Endothelial cell of umbilical vein (primary cell): ENCODE results near the gene CLTC. TPM values are rescaled to one million over a fixed set of nuclear protein-coding genes. Genes with fewer than 3 reads are reported as not detected.

Experiments used
- BruUV-seq: library from RNA; stranded (reverse); fragments of 400-500 nt; replicated peaks from 2 replicates; lab custom pipeline; 2021; lab: Mats Ljungman, UMichigan
- CTCF ChIA-PET: fragments of 300-600, 350-600 bp; sonication (Branson Sonifier 250); formaldehyde crosslinking; loops from one replicate; lab custom pipeline; 2021; ENCODE audit warnings: antibody characterized with exemption, inconsistent platforms; lab: Charles Lee
- POLR2A ChIA-PET: fragments of 300-600, 350-600 bp; sonication (Branson Sonifier 250); formaldehyde crosslinking; loops from one replicate; lab custom pipeline; 2021; ENCODE audit warnings: antibody characterized with exemption, inconsistent platforms; lab: Charles Lee
- DNase-seq: peaks from one replicate; pipeline ENCODE4 v3.0.0-alpha.2; 2011; ENCODE audit warnings: low read depth, low spot score
- FAIRE-seq: peaks from 2 replicates; lab custom pipeline; 2011; peaks lifted over from hg19 to GRCh38; lab: Jason Lieb, UNC
- H2AFZ ChIP-seq: 2 replicates; pipeline ENCODE4 v1.6.0; 2012; ENCODE audit warnings: low read depth, low read length, control low read depth, inconsistent platforms
- H3K27ac ChIP-seq: 2 replicates; pipeline ENCODE4 v1.5.1; 2011; ENCODE audit warnings: low read depth, mild to moderate bottlenecking, control low read depth, low read length, moderate library complexity; ENCODE audit not compliant: insufficient read depth
- H3K27me3 ChIP-seq, 2 experiments: 2 replicates each; pipeline versions ENCODE4 v1.6.0 to v1.6.1; 2011; ENCODE audit warnings: low read length in 2 of 2, mixed read lengths in 1 of 2; ENCODE audit not compliant: control insufficient read depth in 2 of 2, insufficient read depth in 2 of 2
- H3K36me3 ChIP-seq, 2 experiments: 2 replicates in 1 of 2; 3 replicates in 1 of 2; pipeline ENCODE4 v1.5.1; 2011; ENCODE audit warnings: low read length in 2 of 2, mild to moderate bottlenecking in 1 of 2, moderate library complexity in 1 of 2; ENCODE audit not compliant: control insufficient read depth in 2 of 2, insufficient read depth in 2 of 2; ENCODE audit errors: extremely low read depth in 1 of 2
- H3K4me1 ChIP-seq: 3 replicates; pipeline ENCODE4 v1.5.1; 2011; ENCODE audit warnings: mild to moderate bottlenecking, low read length; ENCODE audit not compliant: control insufficient read depth, insufficient read depth; ENCODE audit errors: extremely low read depth
- H3K4me2 ChIP-seq: 2 replicates; pipeline ENCODE4 v1.6.1; 2011; ENCODE audit warnings: low read length, control low read depth, mixed read lengths; ENCODE audit not compliant: insufficient read depth
- H3K4me3 ChIP-seq, 3 experiments: fragments of 200-600 bp in 1 of 3; sonication (generic), shearing (Covaris generic) in 1 of 3; replicated peaks in 1 of 3; 2 replicates each; pipeline ENCODE4 v1.5.1; 2011 to 2016; ENCODE audit warnings: control low read depth in 3 of 3, low read length in 3 of 3, mild to moderate bottlenecking in 2 of 3, inconsistent platforms in 1 of 3, low read depth in 1 of 3, moderate library complexity in 1 of 3; ENCODE audit not compliant: insufficient read depth in 1 of 3
- H3K79me2 ChIP-seq: 2 replicates; pipeline ENCODE4 v1.6.0; 2012; ENCODE audit warnings: low read length, inconsistent platforms; ENCODE audit not compliant: control insufficient read depth, insufficient read depth
- H3K9ac ChIP-seq: replicated peaks from 2 replicates; pipeline ENCODE3; 2011; ENCODE audit warnings: low read length, control low read depth; ENCODE audit not compliant: insufficient read depth; ENCODE audit errors: extremely low read depth
- H3K9me1 ChIP-seq: replicated peaks from 3 replicates; pipeline ENCODE4 v1.6.0; 2011; ENCODE audit warnings: mild to moderate bottlenecking, low read length; ENCODE audit not compliant: control insufficient read depth, insufficient read depth; ENCODE audit errors: extremely low read depth
- H3K9me3 ChIP-seq: replicated peaks from 2 replicates; pipeline ENCODE4 v1.5.1; 2012; ENCODE audit warnings: low read length, inconsistent platforms; ENCODE audit not compliant: control insufficient read depth, insufficient read depth
- H4K20me1 ChIP-seq: replicated peaks from 2 replicates; pipeline ENCODE3; 2011; ENCODE audit warnings: mild to moderate bottlenecking, low read length; ENCODE audit not compliant: control insufficient read depth, insufficient read depth; ENCODE audit errors: extremely low read depth
- EZH2 ChIP-seq: IDR thresholded peaks from 2 replicates; pipeline ENCODE4 v1.6.1; 2012; ENCODE audit warnings: borderline replicate concordance, low read depth, mild to moderate bottlenecking, moderate library complexity, low read length, inconsistent platforms; ENCODE audit not compliant: severe bottlenecking
- FOS ChIP-seq: IDR thresholded peaks from 2 replicates; pipeline ENCODE4 v1.6.1; 2011; ENCODE audit warnings: mild to moderate bottlenecking, low read length, moderate library complexity, borderline replicate concordance; ENCODE audit not compliant: insufficient read depth
- GATA2 ChIP-seq: IDR thresholded peaks from 2 replicates; pipeline ENCODE4 v1.7.0; 2011; ENCODE audit warnings: low read depth, mild to moderate bottlenecking, moderate library complexity, mixed read lengths, low read length; ENCODE audit not compliant: insufficient read length, insufficient read depth
- JUN ChIP-seq: IDR thresholded peaks from 2 replicates; pipeline ENCODE4 v1.6.1; 2011; ENCODE audit warnings: borderline replicate concordance, low read depth; ENCODE audit not compliant: insufficient read length, insufficient read depth
- MYC ChIP-seq: IDR thresholded peaks from one replicate; pipeline ENCODE4 v1.6.1; 2011; ENCODE audit warnings: mild to moderate bottlenecking, low read depth, low read length
- POLR2A ChIP-seq: IDR thresholded peaks from 2 replicates; pipeline ENCODE4 v1.6.1; 2012; ENCODE audit warnings: low read depth, mild to moderate bottlenecking, control low read depth, low read length
- POLR2AphosphoS5 ChIP-seq: IDR thresholded peaks from 2 replicates; pipeline ENCODE4 v1.6.1; 2012; ENCODE audit warnings: low read depth, mild to moderate bottlenecking, control low read depth, low read length, moderate library complexity; ENCODE audit not compliant: insufficient read depth
- dilution Hi-C: fragments of 300-500 bp; cut with MboI; formaldehyde crosslinking; loops from one replicate; pipeline ENCODE4 v1.15.0; 2019; ENCODE audit warnings: low sequenced_read_pairs; ENCODE audit not compliant: extremely low pct_ligation_motif_present
- intact Hi-C: fragments of 100-400 bp; cut with micrococcal nuclease; formaldehyde crosslinking; loops from one replicate; pipeline ENCODE4 v1.10.0; 2022
- polyA plus RNA-seq, 4 experiments: library from polyadenylated mRNA; depleted of rRNA in 3 of 4; stranded (reverse) in 3 of 4; unstranded in 1 of 4; fragments of >200 nt; gene quantifications; 2 replicates each; pipeline versions ENCODE4 v1.2.1 to v1.2.3, GENCODE V29; 2011 to 2012; ENCODE audit warnings: missing spikeins in 1 of 4
- total RNA-seq: library from RNA; stranded (reverse); gene quantifications from 2 replicates; pipeline ENCODE4 v1.2.3, GENCODE V29; 2021
- TF ChIP-seq, protein P1 (sequence below): IDR thresholded peaks from 2 replicates; pipeline ENCODE4 v1.6.1; 2011; ENCODE audit not compliant: insufficient read depth, insufficient read length
- TF ChIP-seq, protein P2 (sequence below), 2 donors: IDR thresholded peaks; 1 replicate in 1 of 2; 2 replicates in 1 of 2; pipeline ENCODE4 v1.5.1; 2011; ENCODE audit warnings: low read length in 2 of 2, mild to moderate bottlenecking in 2 of 2, moderate library complexity in 2 of 2, control low read depth in 1 of 2, inconsistent platforms in 1 of 2, low read depth in 1 of 2; ENCODE audit not compliant: insufficient read depth in 1 of 2; ENCODE audit errors: extremely low read depth in 1 of 2

CLTC gene
- total and polyA plus RNA-seq, 2 donors (not counting 3 experiments of a cell fraction or from before 2014, with no cell fraction given): 164 to 326 TPM

GRCh38 chr17:59617156-59617732 is 2.5 kb upstream of the CLTC start:
- Histone ChIP-seq H3K79me2 (peaks cover 32% of the 10 kb centered on the region), H4K20me1 (peaks cover 5% of the 10 kb centered on the region), H3K27me3 (no peaks in the 10 kb centered on the region), H2AFZ (no peak overlapping the region), H3K9ac (no peak overlapping the region), H3K9me1 (no peaks in the 10 kb centered on the region), H3K27ac (no peak overlapping the region), H3K4me2 (no peak overlapping the region), H3K4me3 (no peak overlapping the region), H3K4me1 (peaks cover 25% of the 10 kb centered on the region), H3K9me3 (no peaks in the 10 kb centered on the region), H3K36me3 (no peaks in the 10 kb centered on the region)
- TF ChIP-seq, protein P1, sequence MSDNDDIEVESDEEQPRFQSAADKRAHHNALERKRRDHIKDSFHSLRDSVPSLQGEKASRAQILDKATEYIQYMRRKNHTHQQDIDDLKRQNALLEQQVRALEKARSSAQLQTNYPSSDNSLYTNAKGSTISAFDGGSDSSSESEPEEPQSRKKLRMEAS: no peak
- no peak for TF ChIP-seq POLR2AphosphoS5
- TF ChIP-seq, protein P2, sequence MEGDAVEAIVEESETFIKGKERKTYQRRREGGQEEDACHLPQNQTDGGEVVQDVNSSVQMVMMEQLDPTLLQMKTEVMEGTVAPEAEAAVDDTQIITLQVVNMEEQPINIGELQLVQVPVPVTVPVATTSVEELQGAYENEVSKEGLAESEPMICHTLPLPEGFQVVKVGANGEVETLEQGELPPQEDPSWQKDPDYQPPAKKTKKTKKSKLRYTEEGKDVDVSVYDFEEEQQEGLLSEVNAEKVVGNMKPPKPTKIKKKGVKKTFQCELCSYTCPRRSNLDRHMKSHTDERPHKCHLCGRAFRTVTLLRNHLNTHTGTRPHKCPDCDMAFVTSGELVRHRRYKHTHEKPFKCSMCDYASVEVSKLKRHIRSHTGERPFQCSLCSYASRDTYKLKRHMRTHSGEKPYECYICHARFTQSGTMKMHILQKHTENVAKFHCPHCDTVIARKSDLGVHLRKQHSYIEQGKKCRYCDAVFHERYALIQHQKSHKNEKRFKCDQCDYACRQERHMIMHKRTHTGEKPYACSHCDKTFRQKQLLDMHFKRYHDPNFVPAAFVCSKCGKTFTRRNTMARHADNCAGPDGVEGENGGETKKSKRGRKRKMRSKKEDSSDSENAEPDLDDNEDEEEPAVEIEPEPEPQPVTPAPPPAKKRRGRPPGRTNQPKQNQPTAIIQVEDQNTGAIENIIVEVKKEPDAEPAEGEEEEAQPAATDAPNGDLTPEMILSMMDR (IDR thresholded peaks at IDR 0.05; ENCODE audit: extremely low read depth in 1 of 2, insufficient read depth in 1 of 2, low read depth in 1 of 2, low read length in 2 of 2): no peak
- TF ChIP-seq FOS: no peak
- TF ChIP-seq MYC: no peak
- no peak for TF ChIP-seq POLR2A
- TF ChIP-seq EZH2: no peak
- TF ChIP-seq JUN: no peak
- no peak for TF ChIP-seq GATA2
- BruUV-seq: no TSS peak
- DNase-seq (no peak), FAIRE-seq (no peak)
- POLR2A ChIA-PET: interaction anchor here (0.5 to 0.7 kb wide), 2 partner anchors 178 to 330 kb away, joined by 3 to 4 read pairs; no protein-coding TSS in a partner anchor
- intact Hi-C loops (loop anchor here (5.0 to 10.0 kb wide), 2 partner anchors 305 to 462 kb away; partner anchors contain the start of genes PRR11 and SKA2), dilution Hi-C loops (no loop called here)
- CTCF ChIA-PET: interaction anchor here (1.0 to 1.1 kb wide), 2 partner anchors 10 to 307 kb away, joined by 3 to 4 read pairs; no protein-coding TSS in a partner anchor
